ENCODE results near the gene GNS. TPM values are rescaled to one million over a fixed set of nuclear protein-coding genes. Genes with fewer than 3 reads are reported as not detected.

Gene GNS
- total and polyA plus RNA-seq, 4 donors = 27.8 to 78.6 (median 57.4) TPM

GRCh38 chr12:64808110-64808509 is 48.9 kb upstream of the GNS start:
- H3K36me3 ChIP-seq (ENCODE audit: control insufficient read depth in 4 of 4, insufficient read depth in 3 of 4, low read depth in 1 of 4, low read length in 3 of 4) = no peaks in the 10 kb centered on the region
- DNase-seq (ENCODE audit: low spot score) = no peak
- no peaks in the 10 kb centered on the region for H3K9me3 ChIP-seq (ENCODE audit: control insufficient read depth in 4 of 4, low read length in 3 of 4)
- TF ChIP-seq RAD21 (IDR thresholded peaks at IDR 0.05) (no peak), GABPA (IDR thresholded peaks at IDR 0.05 in 1 of 2, conservative IDR thresholded peaks at IDR 0.05 in 1 of 2) (no peak), MAX (IDR thresholded peaks at IDR 0.05) (no peak), ZBTB33 (IDR thresholded peaks at IDR 0.05) (no peak), TAF1 (conservative IDR thresholded peaks at IDR 0.05) (no peak), ATF3 (IDR thresholded peaks at IDR 0.05) (no peak), RXRA (IDR thresholded peaks at IDR 0.05) (no peak), REST (IDR thresholded peaks at IDR 0.05) (no peak), FOXA2 (IDR thresholded peaks at IDR 0.05) (no peak), JUND (IDR thresholded peaks at IDR 0.05) (no peak), HNF4G (IDR thresholded peaks at IDR 0.05) (no peak), EGR1 (IDR thresholded peaks at IDR 0.05; ENCODE audit: low read depth in 2 of 2) (no peak), FOXA1 (IDR thresholded peaks at IDR 0.05) (no peak)
- H3K4me1 ChIP-seq (ENCODE audit: control insufficient read depth in 4 of 4, insufficient read depth in 4 of 4, low read length in 3 of 4) = no peaks in the 10 kb centered on the region
- no peak overlapping the region for H3K4me3 ChIP-seq (ENCODE audit: low read depth in 1 of 3, low read length in 3 of 3)
- H3K9ac ChIP-seq (ENCODE audit: low read depth in 1 of 2, low read length in 2 of 2) = no peak overlapping the region
- no peak overlapping the region for H3K27ac ChIP-seq (ENCODE audit: low read depth in 1 of 2, low read length in 2 of 2)
- WGBS = 61% methylated on average over 5 of the region's 5 CpGs
- no peaks in the 10 kb centered on the region for H3K27me3 ChIP-seq (ENCODE audit: control insufficient read depth in 4 of 4, insufficient read depth in 4 of 4, low read length in 3 of 4)

- DNase-seq (ENCODE audit: low spot score) = no peak
- no peak overlapping the region for H3K27ac ChIP-seq (ENCODE audit: low read depth in 1 of 2, low read length in 2 of 2)
- TF ChIP-seq JUND (IDR thresholded peaks at IDR 0.05) (no peak), ATF3 (IDR thresholded peaks at IDR 0.05) (no peak), RAD21 (IDR thresholded peaks at IDR 0.05) (no peak), HNF4G (IDR thresholded peaks at IDR 0.05) (no peak), YY1 (IDR thresholded peaks at IDR 0.05) (no peak), GABPA (IDR thresholded peaks at IDR 0.05 in 1 of 2, conservative IDR thresholded peaks at IDR 0.05 in 1 of 2) (no peak), HNF4A (conservative IDR thresholded peaks at IDR 0.05) (no peak)
- no peaks in the 10 kb centered on the region for H3K9me3 ChIP-seq (ENCODE audit: control insufficient read depth in 4 of 4, low read length in 3 of 4)
- peaks cover 0 to 3% (median 1%) of the 10 kb centered on the region in 4 donors for H3K4me1 ChIP-seq (ENCODE audit: control insufficient read depth in 4 of 4, insufficient read depth in 4 of 4, low read length in 3 of 4)
- H3K27me3 ChIP-seq (ENCODE audit: control insufficient read depth in 4 of 4, insufficient read depth in 4 of 4, low read length in 3 of 4) = no peaks in the 10 kb centered on the region
- WGBS = 77% methylated on average over 7 of the region's 7 CpGs
- H3K9ac ChIP-seq (ENCODE audit: low read depth in 1 of 2, low read length in 2 of 2) = no peak overlapping the region
- no peaks in the 10 kb centered on the region for H3K36me3 ChIP-seq (ENCODE audit: control insufficient read depth in 4 of 4, insufficient read depth in 3 of 4, low read depth in 1 of 4, low read length in 3 of 4)
- H3K4me3 ChIP-seq (ENCODE audit: low read depth in 1 of 3, low read length in 3 of 3) = no peak overlapping the region
These were observed 47.6 kb upstream of the GNS start for GRCh38 chr12:64806593-64807460.

All from liver (tissue), 9 donors.